ENCODE data around the gene TUBGCP3.

Gene TUBGCP3

DNA sequence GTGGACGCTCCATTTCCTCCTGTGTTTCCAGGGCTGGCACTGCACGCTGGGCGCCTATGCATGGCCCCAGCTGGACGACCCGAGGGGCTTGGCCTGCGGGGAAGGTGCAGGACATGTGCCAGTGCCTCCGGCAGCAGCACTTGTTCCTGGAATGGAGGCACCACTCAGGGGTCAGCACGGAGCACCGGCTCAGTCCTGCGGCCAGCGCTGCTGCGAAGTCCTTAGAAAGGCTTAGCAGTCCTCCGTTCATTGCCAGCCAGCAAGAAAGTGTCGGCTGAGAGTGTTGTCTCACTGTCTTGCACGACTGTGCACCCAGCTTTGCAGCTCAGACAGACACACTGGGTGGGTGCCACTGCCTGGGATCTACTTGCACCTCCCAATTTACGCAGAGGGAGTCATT lies 36.1 kb upstream of the TUBGCP3 start:
- FAIRE-seq: no peak
- TF ChIP-seq, protein P1, sequence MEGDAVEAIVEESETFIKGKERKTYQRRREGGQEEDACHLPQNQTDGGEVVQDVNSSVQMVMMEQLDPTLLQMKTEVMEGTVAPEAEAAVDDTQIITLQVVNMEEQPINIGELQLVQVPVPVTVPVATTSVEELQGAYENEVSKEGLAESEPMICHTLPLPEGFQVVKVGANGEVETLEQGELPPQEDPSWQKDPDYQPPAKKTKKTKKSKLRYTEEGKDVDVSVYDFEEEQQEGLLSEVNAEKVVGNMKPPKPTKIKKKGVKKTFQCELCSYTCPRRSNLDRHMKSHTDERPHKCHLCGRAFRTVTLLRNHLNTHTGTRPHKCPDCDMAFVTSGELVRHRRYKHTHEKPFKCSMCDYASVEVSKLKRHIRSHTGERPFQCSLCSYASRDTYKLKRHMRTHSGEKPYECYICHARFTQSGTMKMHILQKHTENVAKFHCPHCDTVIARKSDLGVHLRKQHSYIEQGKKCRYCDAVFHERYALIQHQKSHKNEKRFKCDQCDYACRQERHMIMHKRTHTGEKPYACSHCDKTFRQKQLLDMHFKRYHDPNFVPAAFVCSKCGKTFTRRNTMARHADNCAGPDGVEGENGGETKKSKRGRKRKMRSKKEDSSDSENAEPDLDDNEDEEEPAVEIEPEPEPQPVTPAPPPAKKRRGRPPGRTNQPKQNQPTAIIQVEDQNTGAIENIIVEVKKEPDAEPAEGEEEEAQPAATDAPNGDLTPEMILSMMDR (IDR thresholded peaks at IDR 0.05; ENCODE audit: insufficient read depth, missing control alignments): no peak
- DNase-seq (ENCODE audit: insufficient read length, low spot score): no peak

DNA sequence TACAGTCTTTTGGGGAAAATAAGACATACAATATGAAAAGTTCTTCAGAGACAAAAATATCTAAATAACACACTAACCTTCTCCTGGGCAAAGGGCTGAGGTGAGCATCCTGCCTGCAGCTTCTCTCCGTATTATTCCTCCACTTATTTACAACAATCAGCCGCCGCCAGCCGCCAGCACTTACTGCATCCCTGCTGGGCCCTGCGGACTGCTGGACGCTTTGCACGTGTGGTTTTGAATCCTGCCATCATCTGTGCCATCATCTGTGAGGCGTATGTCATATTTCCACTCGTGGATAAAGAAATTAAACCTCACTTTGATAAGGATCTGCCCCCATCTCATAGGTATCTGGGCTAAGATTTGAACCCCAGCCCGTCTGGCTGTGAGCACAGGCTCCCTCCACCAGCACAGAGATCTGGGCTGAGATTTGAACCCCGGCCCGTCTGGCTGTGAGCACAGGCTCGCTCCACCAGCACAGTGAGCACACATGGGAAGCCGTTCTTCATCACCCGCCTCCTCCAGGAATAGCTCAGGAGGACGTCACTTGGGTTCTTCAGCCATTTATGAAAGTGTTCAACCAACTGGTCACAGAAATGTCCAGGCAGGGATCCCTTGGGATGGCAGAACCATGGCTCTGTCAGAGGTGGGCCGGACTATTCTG lies 35.2 kb upstream of the TUBGCP3 start:
- TF ChIP-seq, protein P1 (IDR thresholded peaks at IDR 0.05; ENCODE audit: insufficient read depth, missing control alignments): no peak
- no peak for FAIRE-seq
- no peak for DNase-seq (ENCODE audit: insufficient read length, low spot score)

DNA sequence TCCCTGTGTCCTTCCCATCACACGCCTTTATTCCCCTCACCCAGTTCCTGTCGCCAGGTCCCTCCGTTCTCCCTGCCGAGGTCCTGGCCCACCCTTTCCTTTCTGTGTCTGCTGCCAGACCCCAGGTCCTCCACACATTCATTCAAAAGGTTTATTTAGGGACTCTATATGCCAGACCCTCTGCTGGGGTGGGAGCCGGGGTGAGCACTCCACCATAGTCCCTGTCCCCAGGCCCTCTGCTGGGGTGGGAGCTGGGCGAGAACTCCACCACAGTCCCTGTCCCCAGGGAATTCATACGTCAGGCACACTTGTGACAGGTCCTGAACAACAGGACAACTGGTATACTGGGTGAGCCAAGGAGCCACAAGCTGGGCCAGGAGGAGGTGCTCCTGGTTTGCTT lies 34.4 kb upstream of the TUBGCP3 start:
- FAIRE-seq (no peak), DNase-seq (ENCODE audit: insufficient read length, low spot score) (no peak)
- TF ChIP-seq, protein P1 (IDR thresholded peaks at IDR 0.05; ENCODE audit: insufficient read depth, missing control alignments): no peak

DNA sequence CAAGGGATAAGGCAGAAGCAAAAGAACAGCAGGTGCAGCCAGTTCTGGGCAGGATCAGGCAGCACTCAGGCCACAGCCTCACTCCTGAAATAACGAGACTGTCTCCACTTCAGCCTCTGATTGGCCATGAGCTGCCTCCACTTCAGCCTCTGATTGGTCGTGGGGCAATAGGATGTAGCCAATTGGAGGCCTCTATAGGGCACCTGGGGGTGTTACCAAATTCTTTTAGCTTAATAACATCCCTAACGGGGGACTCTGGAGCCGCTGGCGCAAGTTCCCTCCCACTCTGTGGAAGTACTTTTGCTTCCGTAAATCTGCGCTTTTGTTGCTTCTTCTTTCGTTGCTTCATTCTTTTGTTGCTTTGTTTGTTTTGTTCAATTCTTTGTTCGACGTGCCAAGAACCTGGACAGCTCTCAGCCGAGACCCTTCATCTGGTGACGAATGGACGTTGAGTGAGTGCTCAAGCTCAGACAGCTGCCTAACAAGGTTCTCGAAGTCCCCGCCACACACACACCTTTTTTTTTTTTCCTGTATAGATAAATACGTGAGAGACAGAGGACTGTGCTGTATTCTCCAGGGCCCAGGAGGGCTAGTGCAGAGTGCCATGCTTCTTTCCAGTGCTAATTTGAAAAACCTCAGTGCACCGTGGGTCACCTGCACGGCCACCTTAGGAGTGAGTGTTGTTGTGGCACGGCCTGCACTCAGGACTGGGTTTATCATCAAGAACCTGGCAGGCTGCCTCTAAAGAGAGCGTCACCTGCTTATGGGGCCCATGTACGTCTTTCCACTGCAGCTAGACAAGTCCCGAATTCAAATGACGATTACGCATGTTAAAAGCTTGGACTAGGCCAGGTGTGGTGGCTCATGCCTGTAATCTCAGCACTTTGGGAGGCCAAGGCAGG lies 32.0 kb upstream of the TUBGCP3 start:
- no peak for FAIRE-seq
- TF ChIP-seq, protein P1 (IDR thresholded peaks at IDR 0.05; ENCODE audit: insufficient read depth, missing control alignments): no peak
- DNase-seq (ENCODE audit: insufficient read length, low spot score): no peak

DNA sequence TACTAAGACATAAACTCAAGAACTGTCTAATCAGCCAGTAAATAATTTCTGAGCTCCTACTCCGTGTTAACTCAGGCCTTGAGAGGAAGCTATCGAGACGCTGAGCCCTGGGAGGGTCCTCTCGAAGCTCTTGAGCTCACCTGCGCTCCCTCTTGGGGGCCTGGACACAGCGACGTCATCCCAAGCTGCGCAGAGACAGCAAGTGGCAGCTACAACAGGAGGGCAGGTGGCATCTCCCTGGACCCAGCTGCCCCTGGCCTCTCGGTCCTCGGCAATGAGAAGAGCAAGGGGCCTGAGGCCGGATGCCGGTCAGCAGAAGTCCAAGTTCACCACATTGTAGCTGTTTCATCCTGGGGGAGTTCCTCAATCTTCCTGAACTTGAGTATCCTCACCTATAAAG lies 30.5 kb upstream of the TUBGCP3 start:
- DNase-seq (ENCODE audit: insufficient read length, low spot score): no peak

DNA sequence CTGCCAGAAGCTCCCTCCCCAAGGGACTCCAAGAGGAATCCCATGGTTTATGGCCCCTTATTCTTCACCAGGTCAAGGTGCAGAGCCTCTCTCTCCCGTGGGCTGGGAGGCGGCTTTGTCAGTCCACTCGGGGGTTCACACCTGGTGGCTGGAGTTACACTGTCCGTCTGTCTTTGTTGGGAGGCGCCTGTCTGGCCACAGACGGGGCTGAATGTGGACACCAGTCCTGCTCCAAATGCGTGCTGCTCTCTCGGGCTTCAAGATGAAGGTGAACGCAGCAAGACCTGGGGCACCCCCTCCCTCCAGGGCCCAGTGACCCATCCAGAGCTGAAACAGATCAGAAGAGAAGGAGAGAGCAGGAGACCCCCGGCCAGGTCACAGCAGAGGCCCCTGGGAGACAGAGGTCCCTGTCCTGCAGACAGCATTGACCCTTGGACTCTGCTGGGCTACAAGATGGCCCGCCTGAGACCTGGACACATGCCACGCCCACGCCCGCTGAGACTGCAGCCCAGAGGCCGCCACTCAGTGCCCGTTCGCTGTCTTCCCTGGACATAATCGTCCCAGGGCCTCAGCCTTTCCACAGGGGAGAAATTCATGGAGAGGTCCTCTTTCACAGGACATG lies 29.9 kb upstream of the TUBGCP3 start:
- FAIRE-seq: no peak
- no peak for DNase-seq (ENCODE audit: insufficient read length, low spot score)
- TF ChIP-seq, protein P1 (IDR thresholded peaks at IDR 0.05; ENCODE audit: insufficient read depth, missing control alignments): no peak

More for the DNA sequence above, 30.5 kb upstream of the TUBGCP3 start:
- TF ChIP-seq, protein P1 (IDR thresholded peaks at IDR 0.05; ENCODE audit: insufficient read depth, missing control alignments): no peak
- no peak for FAIRE-seq
